Neuronal stem cell (in vitro differentiated cells): ENCODE results near the gene GRIK5.

Experiments used
- DNase-seq: peaks from one replicate; pipeline ENCODE4 v3.0.0-alpha.2; 2013; ENCODE audit warnings: low spot score
- H2AFZ ChIP-seq: one replicate; pipeline ENCODE4 v1.6.1; 2013; ENCODE audit warnings: mild to moderate bottlenecking, low read length, inconsistent platforms
- H2AK5ac ChIP-seq: 2 replicates; pipeline ENCODE4 v1.6.1; 2013; ENCODE audit warnings: low read depth, mild to moderate bottlenecking, inconsistent platforms, low read length, moderate library complexity, mixed read lengths
- H2BK120ac ChIP-seq: 2 replicates; pipeline ENCODE4 v1.6.1; 2013; ENCODE audit warnings: low read depth, mild to moderate bottlenecking, inconsistent platforms, low read length, moderate library complexity, mixed read lengths
- H2BK12ac ChIP-seq: one replicate; pipeline ENCODE4 v1.6.1; 2013; ENCODE audit warnings: low read length, inconsistent platforms
- H2BK15ac ChIP-seq: 2 replicates; pipeline ENCODE4 v1.6.1; 2013; ENCODE audit warnings: mild to moderate bottlenecking, low read length, inconsistent platforms, mixed read lengths
- H2BK5ac ChIP-seq: one replicate; pipeline ENCODE4 v1.6.1; 2013; ENCODE audit warnings: inconsistent platforms, mild to moderate bottlenecking, low read length, moderate library complexity
- H3K14ac ChIP-seq: one replicate; pipeline ENCODE4 v1.6.1; 2013; ENCODE audit warnings: low read length, inconsistent platforms
- H3K18ac ChIP-seq: 2 replicates; pipeline ENCODE4 v1.6.1; 2013; ENCODE audit warnings: low read length, inconsistent platforms
- H3K23ac ChIP-seq: 2 replicates; pipeline ENCODE4 v1.6.1; 2013; ENCODE audit warnings: low read depth, mild to moderate bottlenecking, mixed read lengths, low read length, inconsistent platforms; ENCODE audit not compliant: poor library complexity
- H3K27ac ChIP-seq: replicated peaks from 3 replicates; pipeline ENCODE4 v1.5.1; 2013; ENCODE audit warnings: low read length, inconsistent platforms
- H3K27me3 ChIP-seq, 3 experiments: 2 replicates each; pipeline ENCODE4 v1.6.1; 2013; ENCODE audit warnings: low read length in 3 of 3, mild to moderate bottlenecking in 2 of 3, inconsistent platforms in 1 of 3, low read depth in 1 of 3, mixed read lengths in 1 of 3, moderate library complexity in 1 of 3; ENCODE audit not compliant: control insufficient read depth in 3 of 3, insufficient read depth in 3 of 3
- H3K36me3 ChIP-seq, 2 donors: replicated peaks in 1 of 2; 2 replicates each; pipeline ENCODE4 v1.6.1; 2013; ENCODE audit warnings: low read length in 2 of 2; ENCODE audit not compliant: control insufficient read depth in 2 of 2, insufficient read depth in 2 of 2
- H3K4ac ChIP-seq: 2 replicates; pipeline ENCODE4 v1.6.1; 2013; ENCODE audit warnings: inconsistent platforms, mild to moderate bottlenecking, low read length, moderate library complexity
- H3K4me1 ChIP-seq, 2 donors: 1 replicate in 1 of 2; 2 replicates in 1 of 2; pipeline ENCODE4 v1.6.1; 2013; ENCODE audit warnings: low read length in 2 of 2, low read depth in 1 of 2; ENCODE audit not compliant: control insufficient read depth in 2 of 2, insufficient read depth in 1 of 2
- H3K4me2 ChIP-seq: one replicate; pipeline ENCODE4 v1.6.1; 2013; ENCODE audit warnings: mild to moderate bottlenecking, low read length, inconsistent platforms; ENCODE audit not compliant: insufficient read depth, poor library complexity, severe bottlenecking
- H3K4me3 ChIP-seq, 2 donors: 2 replicates each; pipeline ENCODE4 v1.5.1; 2013; ENCODE audit warnings: low read length in 2 of 2, mild to moderate bottlenecking in 2 of 2, inconsistent platforms in 1 of 2, moderate library complexity in 1 of 2
- H3K79me1 ChIP-seq: one replicate; pipeline ENCODE4 v1.6.1; 2013; ENCODE audit warnings: low read depth, mild to moderate bottlenecking, inconsistent platforms, low read length, moderate library complexity
- H3K9ac ChIP-seq: one replicate; pipeline ENCODE4 v1.6.1; 2013; ENCODE audit warnings: mild to moderate bottlenecking, low read depth, low read length, inconsistent platforms; ENCODE audit not compliant: poor library complexity
- H3K9me3 ChIP-seq, 2 donors: replicated peaks in 1 of 2; 2 replicates each; pipeline versions ENCODE3 to v1.6.1; 2013; ENCODE audit warnings: low read length in 2 of 2, mild to moderate bottlenecking in 2 of 2, inconsistent platforms in 1 of 2, low read depth in 1 of 2, mixed read lengths in 1 of 2, moderate library complexity in 1 of 2; ENCODE audit not compliant: control insufficient read depth in 2 of 2, insufficient read depth in 1 of 2
- H4K8ac ChIP-seq: one replicate; pipeline ENCODE4 v1.6.1; 2013; ENCODE audit warnings: low read depth, mild to moderate bottlenecking, inconsistent platforms, low read length, moderate library complexity
- H4K91ac ChIP-seq: one replicate; pipeline ENCODE4 v1.6.1; 2013; ENCODE audit warnings: low read length, low read depth, mild to moderate bottlenecking, inconsistent platforms; ENCODE audit not compliant: poor library complexity
- WGBS, 2 donors: extraction: QIAGEN DNeasy Blood & Tissue Kit; methylation state at CpG; one replicate each; pipeline ENCODE4 v1.1.7; 2013; ENCODE audit warnings: missing lambda C conversion rate in 2 of 2, mixed read lengths in 1 of 2; ENCODE audit not compliant: insufficient read length in 2 of 2, insufficient replicate concordance in 1 of 2; ENCODE audit errors: extremely low coverage in 2 of 2; 5-methylcytosine and 5-hydroxymethylcytosine counted together

Gene GRIK5

DNA sequence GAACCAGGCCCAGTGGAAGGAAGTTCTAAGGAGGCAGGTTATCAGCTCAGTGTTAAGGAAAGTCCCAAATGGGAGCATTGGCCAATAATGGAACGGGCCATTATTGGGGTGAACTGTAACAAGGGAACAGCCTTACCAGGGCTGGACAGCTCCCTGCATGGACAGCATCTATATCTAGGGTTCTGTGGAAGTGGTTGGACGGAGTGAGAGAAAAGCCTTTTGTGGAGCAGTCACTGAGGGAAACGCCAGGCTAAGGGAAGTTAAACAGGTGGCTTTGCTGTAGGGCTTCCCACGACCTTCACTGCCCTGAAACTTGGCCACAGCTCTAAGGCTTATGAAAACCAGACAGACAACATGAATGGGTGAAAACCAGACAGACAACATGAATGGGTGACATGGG lies 45.2 kb upstream of the GRIK5 start:
- WGBS, 2 donors: no CpG with 5 or more reads among the region's 4 CpGs
- no peak for DNase-seq
- H3K14ac ChIP-seq: no peak overlapping the region
- no peak overlapping the region for H3K9ac ChIP-seq
- no peak overlapping the region for H2BK5ac ChIP-seq
- H4K8ac ChIP-seq: no peak overlapping the region
- H3K9me3 ChIP-seq: no peaks in the 10 kb centered on the region
- H2BK15ac ChIP-seq: no peak overlapping the region
- no peak overlapping the region for H2BK120ac ChIP-seq
- H2BK12ac ChIP-seq: no peak overlapping the region
- H3K4ac ChIP-seq: no peak overlapping the region
- peaks cover 0 to 7% (median 0%) of the 10 kb centered on the region in 3 experiments for H3K27me3 ChIP-seq
- no peak overlapping the region for H2AFZ ChIP-seq
- H3K79me1 ChIP-seq: no peaks in the 10 kb centered on the region
- H3K4me2 ChIP-seq: no peak overlapping the region
- H2AK5ac ChIP-seq: no peak overlapping the region
- H3K36me3 ChIP-seq: no peaks in the 10 kb centered on the region
- no peak overlapping the region for H3K23ac ChIP-seq
- H3K4me1 ChIP-seq: peaks cover 0 to 13% of the 10 kb centered on the region in 2 donors
- H3K4me3 ChIP-seq: no peak overlapping the region
- H3K27ac ChIP-seq: no peak overlapping the region
- H3K18ac ChIP-seq: no peak overlapping the region
- no peak overlapping the region for H4K91ac ChIP-seq

DNA sequence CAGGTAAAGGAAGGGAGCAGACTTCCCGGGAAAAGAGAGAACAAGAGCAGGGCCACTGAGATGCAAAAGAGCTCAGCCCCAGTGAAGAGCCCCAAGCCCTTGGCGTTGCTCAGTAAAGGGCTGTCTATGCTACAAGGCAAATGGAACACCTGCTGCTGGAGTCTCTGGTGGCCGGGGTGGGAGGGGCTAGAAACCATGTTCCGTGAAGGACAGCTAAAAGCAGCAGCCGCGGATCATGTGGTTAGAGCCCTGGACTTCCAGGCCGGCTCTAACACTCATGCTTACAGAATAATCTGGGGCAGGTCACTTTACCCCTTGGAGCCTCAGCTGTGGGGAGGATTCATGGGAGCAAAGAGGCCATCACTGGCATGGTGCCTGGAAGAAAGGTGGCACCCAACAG lies 44.4 kb upstream of the GRIK5 start:
- Histone ChIP-seq H4K8ac (no peak overlapping the region), H3K4me1 (peaks cover 0 to 13% of the 10 kb centered on the region in 2 donors), H2BK5ac (no peak overlapping the region), H3K23ac (no peak overlapping the region), H2AK5ac (no peak overlapping the region), H3K4me3 (no peak overlapping the region), H3K14ac (no peak overlapping the region), H3K27me3 (peaks cover 0 to 7% (median 0%) of the 10 kb centered on the region in 3 experiments), H4K91ac (no peak overlapping the region), H3K27ac (no peak overlapping the region), H3K4ac (no peak overlapping the region), H3K4me2 (no peak overlapping the region), H3K9ac (no peak overlapping the region), H2BK15ac (no peak overlapping the region), H3K18ac (no peak overlapping the region), H3K79me1 (no peaks in the 10 kb centered on the region), H2BK12ac (no peak overlapping the region), H3K9me3 (no peaks in the 10 kb centered on the region), H2AFZ (peak overlapping the region; percentile 25), H2BK120ac (no peak overlapping the region), H3K36me3 (no peaks in the 10 kb centered on the region)
- WGBS, 2 donors: no CpG with 5 or more reads among the region's 7 CpGs
- no peak for DNase-seq

DNA sequence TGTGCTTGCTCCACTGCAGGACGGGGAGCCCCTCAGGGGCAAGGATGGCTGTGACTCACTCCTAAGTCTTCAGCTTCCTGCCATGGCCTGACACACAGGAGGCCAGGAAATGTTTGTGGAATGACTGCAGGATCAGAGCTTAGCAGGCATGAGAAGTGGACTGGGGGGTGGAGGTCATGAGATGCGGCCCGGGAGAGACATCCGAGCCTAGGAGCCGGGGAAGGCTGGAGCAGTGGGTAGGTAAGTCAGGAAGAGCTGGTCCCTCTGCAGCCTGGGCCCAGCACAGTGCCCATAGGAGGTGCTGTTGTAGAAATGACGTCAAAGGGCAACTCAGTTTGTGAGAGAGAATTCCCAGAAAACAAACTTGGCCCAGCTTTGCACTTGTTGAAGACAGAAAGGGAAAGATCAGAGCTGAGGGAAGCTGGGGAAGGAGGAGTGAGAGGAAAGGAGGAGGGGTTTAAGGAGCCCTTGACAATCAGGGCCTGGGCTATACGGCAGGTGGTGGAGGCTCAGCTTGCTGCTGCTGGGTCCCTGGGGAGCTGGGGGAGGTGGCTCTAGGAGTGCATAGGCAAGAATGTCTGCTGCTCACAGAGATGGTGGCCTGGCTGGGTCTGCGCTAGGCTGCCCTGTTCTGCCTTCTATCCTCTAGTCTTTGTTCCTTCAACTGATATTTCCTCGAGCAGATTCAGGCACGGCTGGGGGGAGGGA lies 43.8 kb upstream of the GRIK5 start:
- no peak overlapping the region for H2BK12ac ChIP-seq
- WGBS, 2 donors: no CpG with 5 or more reads among the region's 10 CpGs
- no peak overlapping the region for H2AK5ac ChIP-seq
- H3K14ac ChIP-seq: peak overlapping the region; percentile 32
- no peak overlapping the region for H2BK15ac ChIP-seq
- H2BK120ac ChIP-seq: no peak overlapping the region
- no peak overlapping the region for H4K91ac ChIP-seq
- no peak overlapping the region for H3K4me2 ChIP-seq
- H3K4ac ChIP-seq: no peak overlapping the region
- no peak overlapping the region for H2BK5ac ChIP-seq
- no peaks in the 10 kb centered on the region for H3K9me3 ChIP-seq
- peak overlapping the region; percentile 13 for H3K9ac ChIP-seq
- peaks cover 0 to 7% (median 0%) of the 10 kb centered on the region in 3 experiments for H3K27me3 ChIP-seq
- no peak overlapping the region for H3K4me3 ChIP-seq
- no peak for DNase-seq
- no peaks in the 10 kb centered on the region for H3K79me1 ChIP-seq
- no peak overlapping the region for H3K18ac ChIP-seq
- no peak overlapping the region for H3K23ac ChIP-seq
- no peak overlapping the region for H3K27ac ChIP-seq
- no peak overlapping the region for H4K8ac ChIP-seq
- no peaks in the 10 kb centered on the region for H3K36me3 ChIP-seq
- peaks cover 0 to 13% of the 10 kb centered on the region in 2 donors for H3K4me1 ChIP-seq
- H2AFZ ChIP-seq: peak overlapping the region; percentile 25

DNA sequence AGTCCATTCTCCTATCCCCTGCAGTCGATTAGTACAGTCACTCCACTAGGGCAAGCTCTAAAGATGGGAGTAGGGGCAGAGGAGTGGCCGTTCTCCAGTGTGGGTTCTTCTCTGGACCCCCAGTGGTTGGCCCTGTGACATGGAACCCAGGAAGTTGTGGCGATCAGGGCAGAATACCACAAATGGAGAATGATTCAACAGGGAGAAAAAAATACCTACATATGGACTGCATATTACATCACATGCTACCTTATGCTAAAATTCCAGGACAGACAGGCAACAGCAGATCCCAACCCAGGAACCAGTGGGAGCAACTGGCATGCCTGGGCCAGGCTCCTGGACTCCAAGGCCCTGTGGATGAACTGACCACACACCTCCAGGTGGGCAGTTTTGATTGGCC lies 41.8 kb upstream of the GRIK5 start:
- H3K4me1 ChIP-seq: peaks cover 0 to 13% of the 10 kb centered on the region in 2 donors
- WGBS, 2 donors: no CpG with 5 or more reads among the region's 3 CpGs
- no peak overlapping the region for H3K27ac ChIP-seq

More for the DNA sequence above, 41.8 kb upstream of the GRIK5 start:
- Histone ChIP-seq H2BK12ac (no peak overlapping the region), H3K18ac (no peak overlapping the region), H3K23ac (no peak overlapping the region), H2BK5ac (no peak overlapping the region), H3K4me3 (no peak overlapping the region), H3K9ac (no peak overlapping the region), H2AFZ (no peak overlapping the region), H4K91ac (no peak overlapping the region), H3K27me3 (peaks cover 0 to 7% (median 0%) of the 10 kb centered on the region in 3 experiments), H3K4ac (no peak overlapping the region), H3K4me2 (no peak overlapping the region), H2AK5ac (no peak overlapping the region), H2BK15ac (no peak overlapping the region), H2BK120ac (no peak overlapping the region), H3K36me3 (no peaks in the 10 kb centered on the region), H4K8ac (no peak overlapping the region), H3K79me1 (no peaks in the 10 kb centered on the region), H3K9me3 (no peaks in the 10 kb centered on the region), H3K14ac (no peak overlapping the region)
- DNase-seq: no peak
